Karpas-422 (cell line): Measurements from ENCODE around the gene ST8SIA1. TPM values are rescaled to one million over a fixed set of nuclear protein-coding genes. Genes with fewer than 3 reads are reported as not detected.

Experiments
- DNase-seq: peaks from one replicate; pipeline ENCODE4 v3.0.0-alpha.2; 2015
- H2AFZ ChIP-seq: fragments of 200-600 bp; sonication (generic); 2 replicates; pipeline ENCODE4 v1.6.1; 2014; ENCODE audit warnings: antibody characterized with exemption, low read length, mixed read lengths
- H3K27ac ChIP-seq: fragments of 200-600 bp; sonication (generic); 2 replicates; pipeline ENCODE4 v1.5.1; 2014; ENCODE audit warnings: mild to moderate bottlenecking, low read length, moderate library complexity
- H3K27me3 ChIP-seq: fragments of 200-600 bp; sonication (generic); 2 replicates; pipeline ENCODE4 v1.6.1; 2014; ENCODE audit warnings: low read length, mixed read lengths
- H3K36me3 ChIP-seq: fragments of 200-600 bp; sonication (generic); 2 replicates; pipeline ENCODE4 v1.6.1; 2014; ENCODE audit warnings: low read length, mixed read lengths; ENCODE audit not compliant: insufficient read depth
- H3K4me1 ChIP-seq: fragments of 200-600 bp; sonication (generic); 2 replicates; pipeline ENCODE4 v1.6.1; 2014; ENCODE audit warnings: mild to moderate bottlenecking, low read length, mixed read lengths
- H3K4me2 ChIP-seq: fragments of 200-600 bp; sonication (generic); 2 replicates; pipeline ENCODE4 v1.6.1; 2014; ENCODE audit warnings: low read length, low read depth, mild to moderate bottlenecking; ENCODE audit not compliant: poor library complexity, severe bottlenecking
- H3K4me3 ChIP-seq: fragments of 200-600 bp; sonication (generic); 2 replicates; pipeline ENCODE4 v1.5.1; 2014; ENCODE audit warnings: mild to moderate bottlenecking, antibody characterized with exemption, low read length, mixed read lengths
- H3K79me2 ChIP-seq: fragments of 200-600 bp; sonication (generic); 2 replicates; pipeline ENCODE4 v1.6.1; 2014; ENCODE audit warnings: mild to moderate bottlenecking, low read length, mixed read lengths
- H3K9ac ChIP-seq: fragments of 200-600 bp; sonication (generic); 2 replicates; pipeline ENCODE4 v1.6.0; 2014; ENCODE audit warnings: low read length
- H3K9me2 ChIP-seq: fragments of 200-600 bp; sonication (generic), shearing (Covaris generic); replicated peaks from 2 replicates; pipeline ENCODE4 v1.6.0; 2014; ENCODE audit warnings: mild to moderate bottlenecking, low read length, moderate library complexity; ENCODE audit not compliant: insufficient read depth
- H3K9me3 ChIP-seq: fragments of 300-700, 200-600 bp; sonication (generic); 2 replicates; pipeline ENCODE4 v1.6.1; 2014; ENCODE audit warnings: low read length, mixed read lengths
- H4K20me1 ChIP-seq: fragments of 200-600 bp; sonication (generic); 2 replicates; pipeline ENCODE4 v1.6.1; 2014; ENCODE audit warnings: mild to moderate bottlenecking, antibody characterized with exemption, low read length, low read depth; ENCODE audit not compliant: insufficient read depth
- total RNA-seq: library from RNA; depleted of rRNA; stranded (reverse); fragments of >200 nt; shearing (Covaris generic); gene quantifications from 2 replicates; pipeline ENCODE4 v1.2.3, GENCODE V29; 2014; ENCODE audit warnings: low replicate concordance

The ST8SIA1 gene
- total RNA-seq, 1 experiment from 2014 or later: 4.6 TPM

DNA sequence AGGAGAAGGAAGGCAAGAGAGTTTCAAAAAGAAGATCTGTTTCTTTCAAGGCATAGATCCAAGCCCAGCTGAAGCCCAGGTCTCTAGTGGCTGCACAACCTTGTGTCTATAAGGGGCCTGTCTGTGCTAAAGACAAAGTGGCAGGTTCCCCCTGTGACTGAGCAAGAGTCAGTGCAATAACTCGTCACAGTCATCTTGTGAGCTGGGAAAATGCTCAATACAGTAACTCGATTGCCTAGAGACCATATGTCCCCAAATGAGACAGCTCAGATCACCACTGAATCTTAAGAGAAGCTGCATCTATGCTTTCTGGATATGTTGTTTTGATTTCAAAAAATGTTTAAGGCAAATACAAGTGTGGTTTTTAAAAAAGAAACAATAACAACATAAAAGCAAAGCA, 24.2 kb downstream of the ST8SIA1 start:
- Histone ChIP-seq H3K9ac (no peak overlapping the region), H3K9me2 (no peaks in the 10 kb centered on the region), H4K20me1 (no peaks in the 10 kb centered on the region), H3K4me3 (no peak overlapping the region), H3K4me1 (no peaks in the 10 kb centered on the region), H3K36me3 (no peaks in the 10 kb centered on the region), H3K27me3 (no peaks in the 10 kb centered on the region), H3K4me2 (no peak overlapping the region), H3K9me3 (no peaks in the 10 kb centered on the region), H2AFZ (no peak overlapping the region), H3K79me2 (no peaks in the 10 kb centered on the region), H3K27ac (no peak overlapping the region)
- DNase-seq: no peak

GRCh38 chr12:22307811-22308210, 26.7 kb downstream of the ST8SIA1 start:
- no peaks in the 10 kb centered on the region for H3K4me1 ChIP-seq
- H3K27me3 ChIP-seq: no peaks in the 10 kb centered on the region
- H3K9me3 ChIP-seq: no peaks in the 10 kb centered on the region
- H3K36me3 ChIP-seq: no peaks in the 10 kb centered on the region
- no peaks in the 10 kb centered on the region for H4K20me1 ChIP-seq
- H3K4me3 ChIP-seq: no peak overlapping the region
- no peaks in the 10 kb centered on the region for H3K9me2 ChIP-seq
- H3K9ac ChIP-seq: no peak overlapping the region
- H2AFZ ChIP-seq: no peak overlapping the region
- H3K4me2 ChIP-seq: no peak overlapping the region
- H3K27ac ChIP-seq: no peak overlapping the region
- H3K79me2 ChIP-seq: no peaks in the 10 kb centered on the region
- DNase-seq: no peak

- H3K9me2 ChIP-seq: no peaks in the 10 kb centered on the region
- H3K4me3 ChIP-seq: no peak overlapping the region
- no peak overlapping the region for H2AFZ ChIP-seq
- H3K4me2 ChIP-seq: no peak overlapping the region
- DNase-seq: no peak
- H3K9me3 ChIP-seq: no peaks in the 10 kb centered on the region
- H3K27ac ChIP-seq: no peak overlapping the region
- no peaks in the 10 kb centered on the region for H3K4me1 ChIP-seq
- no peaks in the 10 kb centered on the region for H3K27me3 ChIP-seq
- no peaks in the 10 kb centered on the region for H3K79me2 ChIP-seq
- H4K20me1 ChIP-seq: no peaks in the 10 kb centered on the region
- no peak overlapping the region for H3K9ac ChIP-seq
- no peaks in the 10 kb centered on the region for H3K36me3 ChIP-seq
Observed at GRCh38 chr12:22306311-22306710, 28.2 kb downstream of the ST8SIA1 start.

GRCh38 chr12:22304341-22304740, 30.2 kb downstream of the ST8SIA1 start:
- no peaks in the 10 kb centered on the region for H3K4me1 ChIP-seq
- no peak overlapping the region for H2AFZ ChIP-seq
- no peaks in the 10 kb centered on the region for H4K20me1 ChIP-seq
- H3K27me3 ChIP-seq: no peaks in the 10 kb centered on the region
- H3K9ac ChIP-seq: no peak overlapping the region
- no peaks in the 10 kb centered on the region for H3K36me3 ChIP-seq
- no peak overlapping the region for H3K27ac ChIP-seq
- H3K4me2 ChIP-seq: no peak overlapping the region
- no peak overlapping the region for H3K4me3 ChIP-seq
- no peak for DNase-seq
- no peaks in the 10 kb centered on the region for H3K9me2 ChIP-seq
- H3K9me3 ChIP-seq: peaks cover 6% of the 10 kb centered on the region; the same call in 1 of the 2 replicates
- no peaks in the 10 kb centered on the region for H3K79me2 ChIP-seq

DNA sequence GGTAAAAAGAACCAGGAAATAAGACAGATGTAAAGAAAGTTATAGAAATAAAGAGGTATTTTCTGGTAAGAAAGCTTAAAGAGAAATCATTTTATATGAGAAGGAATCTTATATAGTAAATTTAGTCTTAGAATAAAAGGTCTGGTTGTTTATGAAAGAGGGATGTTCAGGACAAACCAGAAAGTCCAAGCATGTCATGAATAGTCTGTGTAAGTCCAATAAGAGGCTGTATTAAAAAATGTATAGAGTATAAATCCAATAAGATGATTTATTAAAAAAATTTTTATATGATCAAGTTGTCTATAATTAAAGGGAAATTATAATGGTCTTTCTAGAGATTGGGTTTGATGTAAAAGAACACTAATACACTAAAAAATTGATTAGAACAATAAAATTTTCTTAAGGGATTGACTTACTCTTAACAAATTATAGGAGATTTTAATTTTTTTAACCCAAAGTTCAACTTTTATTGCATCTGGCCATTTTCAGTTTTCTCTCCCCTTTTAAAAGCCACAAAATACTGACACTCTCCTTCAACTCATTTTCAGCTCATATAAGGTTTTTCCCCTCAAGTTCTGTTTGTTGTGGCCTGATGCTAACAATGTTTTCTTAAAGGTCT, 35.1 kb downstream of the ST8SIA1 start:
- Histone ChIP-seq H3K36me3 (no peaks in the 10 kb centered on the region), H3K79me2 (no peaks in the 10 kb centered on the region), H3K9ac (no peak overlapping the region), H3K9me3 (peaks cover 6% of the 10 kb centered on the region; the same call in 1 of the 2 replicates), H3K9me2 (no peaks in the 10 kb centered on the region), H3K4me1 (no peaks in the 10 kb centered on the region), H2AFZ (no peak overlapping the region), H3K4me3 (no peak overlapping the region), H3K27me3 (0 out of 2 replicates have a peak, but pooled peaks cover 2% of the 10 kb centered on the region), H3K4me2 (no peak overlapping the region), H4K20me1 (no peaks in the 10 kb centered on the region), H3K27ac (no peak overlapping the region)
- peak; percentile 47 for DNase-seq

DNA sequence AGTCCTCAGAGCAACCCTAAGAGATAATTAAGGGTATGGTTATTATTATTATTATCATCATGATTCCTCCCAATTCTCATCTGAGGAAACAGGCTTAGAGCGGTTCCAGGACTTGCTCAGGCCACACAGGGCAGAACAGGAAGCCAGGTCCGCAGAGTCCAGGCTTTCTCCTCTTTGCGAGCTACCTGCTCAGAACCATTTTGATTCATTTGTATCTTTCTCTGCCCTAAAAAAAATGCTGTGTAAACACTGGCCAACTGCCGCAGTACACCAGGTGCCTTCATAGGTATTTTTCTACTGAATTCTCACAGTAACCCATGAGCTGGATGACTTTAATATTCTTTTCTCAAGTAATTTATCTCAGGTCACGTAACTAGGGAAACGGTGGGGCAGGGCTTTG, 45.3 kb downstream of the ST8SIA1 start:
- H3K36me3 ChIP-seq: no peaks in the 10 kb centered on the region
- H3K9ac ChIP-seq: no peak overlapping the region
- H3K4me3 ChIP-seq: no peak overlapping the region
- no peak overlapping the region for H3K4me2 ChIP-seq
- H3K79me2 ChIP-seq: no peaks in the 10 kb centered on the region
- no peaks in the 10 kb centered on the region for H3K9me3 ChIP-seq
- no peak for DNase-seq
- no peaks in the 10 kb centered on the region for H3K9me2 ChIP-seq
- H3K4me1 ChIP-seq: no peaks in the 10 kb centered on the region
- no peak overlapping the region for H2AFZ ChIP-seq
- no peaks in the 10 kb centered on the region for H3K27me3 ChIP-seq
- no peaks in the 10 kb centered on the region for H4K20me1 ChIP-seq
- H3K27ac ChIP-seq: no peak overlapping the region

DNA sequence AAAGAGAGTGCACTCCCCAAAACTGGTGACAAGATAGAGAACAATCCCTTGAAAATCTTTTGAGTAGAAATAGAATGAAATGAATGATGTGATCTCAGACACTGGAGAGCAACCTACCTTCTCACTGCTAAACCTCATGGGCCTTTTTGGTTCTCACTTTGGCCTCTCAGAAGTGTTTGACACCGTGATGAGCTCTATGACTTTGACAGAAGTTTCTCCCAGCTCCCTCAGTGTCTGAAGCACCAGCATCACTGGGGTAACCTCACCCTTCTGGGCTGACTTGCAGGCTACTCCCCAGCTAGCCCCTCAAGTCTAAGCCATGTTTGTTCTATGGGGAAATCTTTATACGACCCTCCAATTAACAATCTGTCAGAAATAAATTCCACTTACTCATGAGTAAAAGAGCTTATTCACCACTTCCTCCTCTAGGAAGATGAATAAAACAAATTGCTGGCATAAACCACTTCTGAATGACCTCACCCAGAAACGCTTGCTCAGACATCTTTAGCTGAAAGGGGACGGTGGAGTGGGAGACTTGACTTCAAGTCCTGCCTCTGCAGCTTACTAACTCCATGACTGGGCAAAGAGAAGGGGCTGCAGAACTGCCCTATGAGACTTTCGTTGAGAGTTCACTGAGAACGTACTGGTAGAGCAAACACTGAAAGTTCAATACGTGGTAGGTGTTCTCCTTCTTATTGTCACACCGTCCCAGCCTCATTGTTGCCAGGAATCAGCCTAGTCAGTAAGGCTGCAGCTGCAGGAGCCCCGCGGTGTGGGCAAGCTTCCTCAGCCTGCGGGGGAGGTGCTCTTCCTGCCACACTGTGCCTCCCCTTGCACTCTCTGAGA, 46.5 kb downstream of the ST8SIA1 start:
- Histone ChIP-seq H3K9me3 (no peaks in the 10 kb centered on the region), H2AFZ (no peak overlapping the region), H3K9me2 (no peaks in the 10 kb centered on the region), H3K27ac (no peak overlapping the region), H3K4me2 (no peak overlapping the region), H3K27me3 (no peaks in the 10 kb centered on the region), H3K79me2 (no peaks in the 10 kb centered on the region), H3K36me3 (no peaks in the 10 kb centered on the region), H4K20me1 (no peaks in the 10 kb centered on the region), H3K4me3 (no peak overlapping the region), H3K9ac (no peak overlapping the region), H3K4me1 (no peaks in the 10 kb centered on the region)
- DNase-seq: no peak

GRCh38 chr12:22287101-22287500, 47.4 kb downstream of the ST8SIA1 start:
- no peaks in the 10 kb centered on the region for H3K79me2 ChIP-seq
- H3K9me3 ChIP-seq: no peaks in the 10 kb centered on the region
- H3K36me3 ChIP-seq: no peaks in the 10 kb centered on the region
- no peaks in the 10 kb centered on the region for H3K27me3 ChIP-seq
- H3K4me2 ChIP-seq: no peak overlapping the region
- no peak for DNase-seq
- no peak overlapping the region for H3K9ac ChIP-seq
- H3K9me2 ChIP-seq: no peaks in the 10 kb centered on the region
- H3K4me3 ChIP-seq: no peak overlapping the region
- no peaks in the 10 kb centered on the region for H4K20me1 ChIP-seq
- H2AFZ ChIP-seq: no peak overlapping the region
- H3K27ac ChIP-seq: no peak overlapping the region
- no peaks in the 10 kb centered on the region for H3K4me1 ChIP-seq
